ENCODE measurements around the gene DDX24. TPM values are rescaled to one million over a fixed set of nuclear protein-coding genes. Genes with fewer than 3 reads are reported as not detected.

The DDX24 gene
- polyA plus RNA-seq, 3 donors = 51.2 to 68.0 (median 53.8) TPM

DNA sequence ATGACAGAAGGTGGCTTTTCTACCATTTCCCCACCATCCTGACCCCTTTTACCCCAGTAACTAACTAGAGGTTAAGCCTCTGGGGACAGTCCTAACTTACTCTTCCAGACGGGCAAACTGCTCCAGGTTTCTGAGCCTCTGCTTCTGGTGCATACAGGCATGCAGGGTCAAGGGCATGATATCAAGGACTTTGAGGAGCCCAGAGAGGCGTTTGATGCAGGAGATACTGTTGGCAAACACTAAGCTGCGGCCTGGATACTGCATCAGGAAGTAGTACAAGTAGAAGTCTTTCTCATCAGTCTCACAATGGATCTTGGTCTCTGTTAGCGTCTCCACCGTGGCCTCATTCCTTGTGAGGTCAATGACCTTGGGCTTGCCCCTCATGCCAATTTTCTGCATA, 21.0 kb downstream of the DDX24 start:
- peaks cover 0 to 2% (median 1%) of the 10 kb centered on the region in 3 donors for H3K27me3 Mint-ChIP-seq (ENCODE audit: low read depth in 3 of 3)
- no peak overlapping the region for H3K27ac ChIP-seq (ENCODE audit: low read depth in 1 of 2, low read length in 2 of 2)
- H3K4me2 ChIP-seq (replicated peaks; ENCODE audit: extremely low read depth, low read length, poor library complexity, severe bottlenecking) = no peak overlapping the region
- H3K4me3 Mint-ChIP-seq = no peak overlapping the region
- 92% methylated on average over 3 of the region's 5 CpGs for WGBS (ENCODE audit: insufficient coverage)
- H3K9me3 ChIP-seq (replicated peaks in 1 of 2; ENCODE audit: control insufficient read depth in 1 of 2, insufficient read depth in 1 of 2, low read length in 2 of 2) = no peaks in the 10 kb centered on the region
- no peak overlapping the region for H3K9ac ChIP-seq (ENCODE audit: insufficient read depth, low read length, poor library complexity, severe bottlenecking)
- H3K4me1 Mint-ChIP-seq = peaks cover 12% of the 10 kb centered on the region
- no peaks in the 10 kb centered on the region for H3K4me1 ChIP-seq (ENCODE audit: control insufficient read depth in 1 of 2, insufficient read depth in 2 of 2, low read length in 2 of 2)
- no peaks in the 10 kb centered on the region for H3K27me3 ChIP-seq (ENCODE audit: control insufficient read depth in 2 of 2, insufficient read depth in 2 of 2, low read length in 2 of 2)
- H3K36me3 Mint-ChIP-seq = peaks cover 73 to 80% of the 10 kb centered on the region in 2 donors
- H4K20me1 ChIP-seq (ENCODE audit: insufficient read depth, low read length) = peaks cover 45% of the 10 kb centered on the region
- no peaks in the 10 kb centered on the region for H3K9me3 Mint-ChIP-seq
- DNase-seq = no peak
- TF ChIP-seq, protein P1, sequence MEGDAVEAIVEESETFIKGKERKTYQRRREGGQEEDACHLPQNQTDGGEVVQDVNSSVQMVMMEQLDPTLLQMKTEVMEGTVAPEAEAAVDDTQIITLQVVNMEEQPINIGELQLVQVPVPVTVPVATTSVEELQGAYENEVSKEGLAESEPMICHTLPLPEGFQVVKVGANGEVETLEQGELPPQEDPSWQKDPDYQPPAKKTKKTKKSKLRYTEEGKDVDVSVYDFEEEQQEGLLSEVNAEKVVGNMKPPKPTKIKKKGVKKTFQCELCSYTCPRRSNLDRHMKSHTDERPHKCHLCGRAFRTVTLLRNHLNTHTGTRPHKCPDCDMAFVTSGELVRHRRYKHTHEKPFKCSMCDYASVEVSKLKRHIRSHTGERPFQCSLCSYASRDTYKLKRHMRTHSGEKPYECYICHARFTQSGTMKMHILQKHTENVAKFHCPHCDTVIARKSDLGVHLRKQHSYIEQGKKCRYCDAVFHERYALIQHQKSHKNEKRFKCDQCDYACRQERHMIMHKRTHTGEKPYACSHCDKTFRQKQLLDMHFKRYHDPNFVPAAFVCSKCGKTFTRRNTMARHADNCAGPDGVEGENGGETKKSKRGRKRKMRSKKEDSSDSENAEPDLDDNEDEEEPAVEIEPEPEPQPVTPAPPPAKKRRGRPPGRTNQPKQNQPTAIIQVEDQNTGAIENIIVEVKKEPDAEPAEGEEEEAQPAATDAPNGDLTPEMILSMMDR (IDR thresholded peaks at IDR 0.05) = no peak
- intact Hi-C loops (cut with micrococcal nuclease) = no loop called here
- H2AFZ ChIP-seq (ENCODE audit: insufficient read depth, low read depth, low read length, poor library complexity, severe bottlenecking) = no peak overlapping the region
- peak overlapping the region in 1 of 7 donors; percentile 23 for H3K27ac Mint-ChIP-seq
- H3K79me2 ChIP-seq (ENCODE audit: insufficient read depth, low read length) = peaks cover 25% of the 10 kb centered on the region
- peaks cover 77 to 95% of the 10 kb centered on the region in 2 donors for H3K36me3 ChIP-seq (replicated peaks in 1 of 2; ENCODE audit: control insufficient read depth in 1 of 2, insufficient read depth in 2 of 2, low read length in 2 of 2)
- no peak overlapping the region for H3K4me3 ChIP-seq (replicated peaks in 1 of 3; ENCODE audit: low read depth in 2 of 3, low read length in 3 of 3)

DNA sequence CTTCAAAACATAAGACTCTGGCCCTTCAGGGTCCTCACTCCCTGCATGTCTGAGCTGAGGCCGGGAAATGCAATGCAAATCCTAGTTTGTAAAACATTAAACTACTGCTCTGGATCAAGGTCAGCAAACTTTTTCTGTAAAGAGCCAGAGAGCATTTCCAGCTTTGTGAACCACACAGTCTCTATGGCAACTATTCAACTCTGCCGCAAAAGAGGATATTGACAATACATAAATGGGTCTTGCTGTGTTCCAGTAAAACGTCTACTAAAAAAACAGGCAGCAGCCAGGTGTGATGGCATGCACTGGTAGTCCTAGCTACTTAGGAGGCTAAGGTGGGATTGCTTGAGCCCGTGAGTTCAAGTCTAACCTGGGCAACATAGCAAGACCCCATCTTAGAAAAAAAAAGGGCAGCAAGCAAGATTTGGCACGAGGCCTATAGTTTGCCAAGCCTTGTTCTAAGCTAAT, 22.3 kb downstream of the DDX24 start:
- Mint-ChIP-seq H3K27ac (no peak overlapping the region), H3K36me3 (peaks cover 86 to 93% of the 10 kb centered on the region in 2 donors), H3K4me3 (no peak overlapping the region), H3K9me3 (no peaks in the 10 kb centered on the region), H3K27me3 (ENCODE audit: low read depth in 3 of 3) (peaks cover 0 to 2% (median 1%) of the 10 kb centered on the region in 3 donors), H3K4me1 (peaks cover 12% of the 10 kb centered on the region)
- no peak overlapping the region for H3K4me3 ChIP-seq (replicated peaks in 1 of 3; ENCODE audit: low read depth in 2 of 3, low read length in 3 of 3)
- H3K27ac ChIP-seq (ENCODE audit: low read depth in 1 of 2, low read length in 2 of 2) = no peak overlapping the region
- intact Hi-C loops (cut with micrococcal nuclease) = no loop called here
- no peaks in the 10 kb centered on the region for H3K4me1 ChIP-seq (ENCODE audit: control insufficient read depth in 1 of 2, insufficient read depth in 2 of 2, low read length in 2 of 2)
- H3K9ac ChIP-seq (ENCODE audit: insufficient read depth, low read length, poor library complexity, severe bottlenecking) = no peak overlapping the region
- DNase-seq = no peak
- H3K79me2 ChIP-seq (ENCODE audit: insufficient read depth, low read length) = peaks cover 15% of the 10 kb centered on the region
- 75% methylated on average over 2 of the region's 5 CpGs for WGBS (ENCODE audit: insufficient coverage)
- no peak overlapping the region for H2AFZ ChIP-seq (ENCODE audit: insufficient read depth, low read depth, low read length, poor library complexity, severe bottlenecking)
- TF ChIP-seq, protein P1 (IDR thresholded peaks at IDR 0.05) = no peak
- H4K20me1 ChIP-seq (ENCODE audit: insufficient read depth, low read length) = peaks cover 33% of the 10 kb centered on the region
- H3K4me2 ChIP-seq (replicated peaks; ENCODE audit: extremely low read depth, low read length, poor library complexity, severe bottlenecking) = no peak overlapping the region
- H3K9me3 ChIP-seq (replicated peaks in 1 of 2; ENCODE audit: control insufficient read depth in 1 of 2, insufficient read depth in 1 of 2, low read length in 2 of 2) = no peaks in the 10 kb centered on the region
- no peaks in the 10 kb centered on the region for H3K27me3 ChIP-seq (ENCODE audit: control insufficient read depth in 2 of 2, insufficient read depth in 2 of 2, low read length in 2 of 2)
- H3K36me3 ChIP-seq (replicated peaks in 1 of 2; ENCODE audit: control insufficient read depth in 1 of 2, insufficient read depth in 2 of 2, low read length in 2 of 2) = peaks cover 90 to 99% of the 10 kb centered on the region in 2 donors

Measured in CD14-positive monocyte (primary cell).